ENCODE data around the gene SLC9A4.

GRCh38 chr2:102453501-102453900, 19.5 kb upstream of the SLC9A4 start:
- TF ChIP-seq, protein P1, sequence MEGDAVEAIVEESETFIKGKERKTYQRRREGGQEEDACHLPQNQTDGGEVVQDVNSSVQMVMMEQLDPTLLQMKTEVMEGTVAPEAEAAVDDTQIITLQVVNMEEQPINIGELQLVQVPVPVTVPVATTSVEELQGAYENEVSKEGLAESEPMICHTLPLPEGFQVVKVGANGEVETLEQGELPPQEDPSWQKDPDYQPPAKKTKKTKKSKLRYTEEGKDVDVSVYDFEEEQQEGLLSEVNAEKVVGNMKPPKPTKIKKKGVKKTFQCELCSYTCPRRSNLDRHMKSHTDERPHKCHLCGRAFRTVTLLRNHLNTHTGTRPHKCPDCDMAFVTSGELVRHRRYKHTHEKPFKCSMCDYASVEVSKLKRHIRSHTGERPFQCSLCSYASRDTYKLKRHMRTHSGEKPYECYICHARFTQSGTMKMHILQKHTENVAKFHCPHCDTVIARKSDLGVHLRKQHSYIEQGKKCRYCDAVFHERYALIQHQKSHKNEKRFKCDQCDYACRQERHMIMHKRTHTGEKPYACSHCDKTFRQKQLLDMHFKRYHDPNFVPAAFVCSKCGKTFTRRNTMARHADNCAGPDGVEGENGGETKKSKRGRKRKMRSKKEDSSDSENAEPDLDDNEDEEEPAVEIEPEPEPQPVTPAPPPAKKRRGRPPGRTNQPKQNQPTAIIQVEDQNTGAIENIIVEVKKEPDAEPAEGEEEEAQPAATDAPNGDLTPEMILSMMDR (IDR thresholded peaks at IDR 0.05; ENCODE audit: extremely low read depth in 1 of 2, insufficient read depth in 1 of 2, low read depth in 1 of 2, low read length in 2 of 2): no peak
- TF ChIP-seq POLR2A (IDR thresholded peaks at IDR 0.05; ENCODE audit: low read depth, low read length) (no peak), MAX (IDR thresholded peaks at IDR 0.05; ENCODE audit: insufficient read depth, insufficient read length) (no peak)

Data from endothelial cell of umbilical vein (primary cell).